A549 (cell line): Measurements from ENCODE around the gene DNAJB12.

Source experiments
- BHLHE40 ChIP-seq: IDR thresholded peaks from 2 replicates; pipeline ENCODE4 v1.6.1; 2012; ENCODE audit warnings: low read depth, low read length, inconsistent platforms
- CEBPB ChIP-seq, 2 experiments: fragments of >200 bp in 1 of 2; sonication (Bioruptor Twin) in 1 of 2; formaldehyde crosslinking in 1 of 2; IDR thresholded peaks; 2 replicates each; pipeline ENCODE4 v1.6.1; 2012 to 2016
- CTCF ChIP-seq: fragments of >200 bp; sonication (Bioruptor Twin); formaldehyde crosslinking; IDR thresholded peaks from 3 replicates; pipeline ENCODE4 v1.5.1; 2016
- EP300 ChIP-seq, 2 experiments: fragments of >200 bp; sonication (Bioruptor Twin); formaldehyde crosslinking; IDR thresholded peaks; 2 replicates in 1 of 2; 3 replicates in 1 of 2; pipeline ENCODE4 v1.6.1; 2016 to 2017
- ESRRA ChIP-seq: fragments of 150-350 bp; IDR thresholded peaks from 2 replicates; pipeline ENCODE4 v1.6.1; 2014; ENCODE audit warnings: mild to moderate bottlenecking, low read length, borderline replicate concordance
- KDM1A ChIP-seq: fragments of 200-600 bp; sonication (generic); IDR thresholded peaks from 2 replicates; pipeline ENCODE4 v1.6.1; 2016; ENCODE audit warnings: low read depth, mild to moderate bottlenecking
- MAX ChIP-seq: IDR thresholded peaks from 2 replicates; pipeline ENCODE4 v1.6.1; 2012
- POLR2A ChIP-seq: IDR thresholded peaks from 2 replicates; pipeline ENCODE4 v1.6.1; 2012; ENCODE audit warnings: mild to moderate bottlenecking, low read length
- RAD21 ChIP-seq, 2 experiments: fragments of >200 bp in 1 of 2; sonication (Bioruptor Twin) in 1 of 2; formaldehyde crosslinking in 1 of 2; IDR thresholded peaks in 1 of 2; conservative IDR thresholded peaks in 1 of 2; 2 replicates in 1 of 2; 3 replicates in 1 of 2; pipeline ENCODE4 v1.6.1; 2012 to 2018; ENCODE audit warnings: inconsistent platforms in 1 of 2
- RCOR1 ChIP-seq: fragments of 150-350 bp; IDR thresholded peaks from 2 replicates; pipeline ENCODE4 v1.6.1; 2014; ENCODE audit warnings: antibody characterized with exemption, low read length, low read depth
- SMC3 ChIP-seq: fragments of >200 bp; sonication (Bioruptor Twin); formaldehyde crosslinking; IDR thresholded peaks from 3 replicates; pipeline ENCODE4 v1.6.1; 2018; ENCODE audit warnings: inconsistent platforms

DNA sequence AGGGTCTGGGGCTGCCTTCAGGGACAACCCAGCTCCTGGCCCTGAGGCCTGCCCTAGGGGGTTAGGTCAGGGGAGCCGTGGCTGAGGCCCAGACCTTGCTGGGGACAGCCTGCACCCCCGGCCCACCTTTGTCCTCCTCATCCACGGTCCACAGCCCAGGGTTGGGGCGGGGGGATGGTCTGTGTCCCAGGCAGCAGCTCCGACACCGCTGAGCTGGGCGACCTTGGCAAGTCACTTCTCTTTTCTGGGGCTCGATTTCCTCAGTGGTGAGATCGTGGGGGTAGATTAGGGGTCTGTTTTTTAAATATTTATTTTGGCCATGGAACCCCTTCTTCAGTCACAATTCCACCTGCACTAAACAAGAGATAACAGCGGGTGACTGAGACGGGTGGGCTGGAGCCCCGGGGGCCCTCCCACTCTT is 30.9 kb downstream of the DNAJB12 start:
- TF ChIP-seq CTCF, result no peak
- no peak for TF ChIP-seq KDM1A
- TF ChIP-seq POLR2A, result no peak
- no peak for TF ChIP-seq EP300 (IDR thresholded peaks at IDR 0.05)
- TF ChIP-seq SMC3, result no peak
- no peak for TF ChIP-seq BHLHE40
- TF ChIP-seq CEBPB (IDR thresholded peaks at IDR 0.05), result no peak
- TF ChIP-seq ESRRA, result no peak
- no peak for TF ChIP-seq RAD21 (conservative IDR thresholded peaks at IDR 0.05 in 1 of 2, IDR thresholded peaks at IDR 0.05 in 1 of 2)
- TF ChIP-seq RCOR1, result no peak
- no peak for TF ChIP-seq MAX
